Gastrocnemius medialis (tissue), 4 donors: ENCODE measurements around the gene GRM6.

Experiments used
- POLR2A ChIP-seq, 2 donors: fragments of 450-650 bp; IDR thresholded peaks; one replicate each; pipeline ENCODE4 v1.6.1; 2017; ENCODE audit warnings: antibody characterized with exemption in 2 of 2, mild to moderate bottlenecking in 2 of 2, moderate library complexity in 2 of 2
- TF ChIP-seq, protein P1 (sequence below), 5 experiments: fragments of 450-650 bp in 3 of 5; fragments of 200-600 bp in 2 of 5; sonication (generic) in 2 of 5; IDR thresholded peaks in 4 of 5; conservative IDR thresholded peaks in 1 of 5; 1 replicate in 4 of 5; 2 replicates in 1 of 5; pipeline ENCODE4 v1.5.1; 2016 to 2019; ENCODE audit warnings: antibody characterized with exemption in 5 of 5, mild to moderate bottlenecking in 3 of 5, moderate library complexity in 3 of 5

DNA sequence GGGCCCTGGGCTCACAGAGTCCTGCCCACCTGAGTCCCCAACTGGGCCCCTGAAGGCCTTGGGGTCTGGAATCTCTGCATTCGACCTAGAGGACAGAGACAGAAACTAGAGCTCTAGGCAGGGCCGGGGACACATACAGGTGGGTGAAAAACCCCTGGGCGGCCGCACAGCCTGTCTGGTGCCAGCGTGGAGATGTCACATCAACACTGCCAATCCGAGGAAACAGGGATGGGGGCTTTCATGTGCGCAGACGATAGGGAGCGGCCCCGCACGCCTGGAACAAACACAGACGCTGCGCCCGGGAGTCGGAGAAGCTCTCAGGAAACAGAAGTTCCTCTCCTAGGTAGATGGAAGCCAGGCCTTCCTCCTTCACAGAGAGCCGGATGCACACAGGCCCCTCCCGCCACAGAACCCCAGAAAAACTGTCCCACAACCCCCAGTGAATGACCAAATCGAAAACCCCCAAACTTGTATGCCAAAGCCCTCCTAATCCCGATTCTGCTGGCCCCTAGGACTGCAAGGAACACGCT, 1.8 kb downstream of the GRM6 start:
- TF ChIP-seq, protein P1, sequence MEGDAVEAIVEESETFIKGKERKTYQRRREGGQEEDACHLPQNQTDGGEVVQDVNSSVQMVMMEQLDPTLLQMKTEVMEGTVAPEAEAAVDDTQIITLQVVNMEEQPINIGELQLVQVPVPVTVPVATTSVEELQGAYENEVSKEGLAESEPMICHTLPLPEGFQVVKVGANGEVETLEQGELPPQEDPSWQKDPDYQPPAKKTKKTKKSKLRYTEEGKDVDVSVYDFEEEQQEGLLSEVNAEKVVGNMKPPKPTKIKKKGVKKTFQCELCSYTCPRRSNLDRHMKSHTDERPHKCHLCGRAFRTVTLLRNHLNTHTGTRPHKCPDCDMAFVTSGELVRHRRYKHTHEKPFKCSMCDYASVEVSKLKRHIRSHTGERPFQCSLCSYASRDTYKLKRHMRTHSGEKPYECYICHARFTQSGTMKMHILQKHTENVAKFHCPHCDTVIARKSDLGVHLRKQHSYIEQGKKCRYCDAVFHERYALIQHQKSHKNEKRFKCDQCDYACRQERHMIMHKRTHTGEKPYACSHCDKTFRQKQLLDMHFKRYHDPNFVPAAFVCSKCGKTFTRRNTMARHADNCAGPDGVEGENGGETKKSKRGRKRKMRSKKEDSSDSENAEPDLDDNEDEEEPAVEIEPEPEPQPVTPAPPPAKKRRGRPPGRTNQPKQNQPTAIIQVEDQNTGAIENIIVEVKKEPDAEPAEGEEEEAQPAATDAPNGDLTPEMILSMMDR (IDR thresholded peaks at IDR 0.05 in 4 of 5, conservative IDR thresholded peaks at IDR 0.05 in 1 of 5): no peak
- no peak for TF ChIP-seq POLR2A (IDR thresholded peaks at IDR 0.05)
